WTC11 (cell line): Measurements from ENCODE around the gene SHPK.

Source experiments
- ATF3 ChIP-seq: sonication (generic); formaldehyde crosslinking; conservative IDR thresholded peaks from 2 replicates; pipeline ENCODE4 v1.8.1; 2022; ENCODE audit warnings: mild to moderate bottlenecking, missing genetic modification reagents
- CBFB ChIP-seq: sonication (generic); formaldehyde crosslinking; IDR thresholded peaks from 2 replicates; pipeline ENCODE4 v1.8.1; 2022; ENCODE audit warnings: mild to moderate bottlenecking, low read depth, missing genetic modification reagents
- CREM ChIP-seq: sonication (generic); formaldehyde crosslinking; IDR thresholded peaks from 2 replicates; pipeline ENCODE4 v1.8.1; 2022; ENCODE audit warnings: mild to moderate bottlenecking, missing genetic modification reagents, moderate library complexity
- CTCF ChIP-seq: fragments of 200-600 bp; IDR thresholded peaks from 2 replicates; pipeline ENCODE4 v1.8.0; 2022; ENCODE audit warnings: antibody characterized with exemption
- ESRRA ChIP-seq: sonication (generic); formaldehyde crosslinking; IDR thresholded peaks from 2 replicates; pipeline ENCODE4 v1.8.1; 2022; ENCODE audit warnings: mild to moderate bottlenecking, missing genetic modification reagents, borderline replicate concordance
- FOXJ3 ChIP-seq: sonication (generic); formaldehyde crosslinking; IDR thresholded peaks from 2 replicates; pipeline ENCODE4 v1.9.0; 2021; ENCODE audit warnings: missing genetic modification reagents, mild to moderate bottlenecking, borderline replicate concordance
- FOXP4 ChIP-seq: sonication (generic); formaldehyde crosslinking; IDR thresholded peaks from 2 replicates; pipeline ENCODE4 v1.8.0; 2022; ENCODE audit warnings: mild to moderate bottlenecking, missing genetic modification reagents
- MAX ChIP-seq: sonication (generic); formaldehyde crosslinking; IDR thresholded peaks from 2 replicates; pipeline ENCODE4 v1.8.0; 2022; ENCODE audit warnings: mild to moderate bottlenecking, missing genetic modification reagents
- NFYB ChIP-seq: sonication (generic); formaldehyde crosslinking; conservative IDR thresholded peaks from 2 replicates; pipeline ENCODE4 v1.8.0; 2022; ENCODE audit warnings: low read depth, missing genetic modification reagents
- PRDM15 ChIP-seq: sonication (generic); formaldehyde crosslinking; IDR thresholded peaks from 2 replicates; pipeline ENCODE4 v1.8.0; 2022; ENCODE audit warnings: missing genetic modification reagents
- PREB ChIP-seq: sonication (generic); formaldehyde crosslinking; IDR thresholded peaks from 2 replicates; pipeline ENCODE4 v1.8.1; 2022; ENCODE audit warnings: mild to moderate bottlenecking, missing genetic modification reagents, moderate library complexity, borderline replicate concordance
- SMAD3 ChIP-seq: sonication (generic); formaldehyde crosslinking; IDR thresholded peaks from 2 replicates; pipeline ENCODE4 v1.8.0; 2022; ENCODE audit warnings: missing genetic modification reagents, mild to moderate bottlenecking, borderline replicate concordance
- SP1 ChIP-seq: sonication (generic); formaldehyde crosslinking; conservative IDR thresholded peaks from 2 replicates; pipeline ENCODE4 v1.8.1; 2022; ENCODE audit warnings: missing genetic modification reagents

- no peak for TF ChIP-seq CTCF
- TF ChIP-seq ESRRA (CRISPR knock-in tag) = no peak
- TF ChIP-seq MAX (CRISPR knock-in tag) = no peak
- TF ChIP-seq ATF3 (CRISPR knock-in tag) = no peak
- no peak for TF ChIP-seq CBFB
- TF ChIP-seq CREM (CRISPR knock-in tag) = no peak
- no peak for TF ChIP-seq SMAD3 (CRISPR knock-in tag)
- TF ChIP-seq FOXJ3 (CRISPR knock-in tag) = no peak
- TF ChIP-seq PREB (CRISPR knock-in tag) = no peak
- no peak for TF ChIP-seq NFYB (CRISPR knock-in tag)
- no peak for TF ChIP-seq FOXP4 (CRISPR knock-in tag)
- TF ChIP-seq SP1 (CRISPR knock-in tag) = no peak
- TF ChIP-seq PRDM15 (CRISPR knock-in tag) = no peak
Observed at GRCh38 chr17:3672571-3672970, 36.5 kb upstream of the SHPK start.
